HepG2 (cell line): Measurements from ENCODE around the gene NRP1.

Source experiments
- KAT7 ChIP-seq: IDR thresholded peaks from 2 replicates; pipeline ENCODE4 v1.6.1; 2018; ENCODE audit warnings: borderline replicate concordance, missing compliant biosample characterization
- NCOA1 ChIP-seq: sonication (generic); formaldehyde crosslinking; IDR thresholded peaks from 2 replicates; pipeline ENCODE4 v1.9.0; 2021; ENCODE audit warnings: missing genetic modification reagents
- RAD21 ChIP-seq: fragments of 450-650 bp; formaldehyde crosslinking; IDR thresholded peaks from 2 replicates; pipeline ENCODE4 v1.5.0; 2020; ENCODE audit warnings: mild to moderate bottlenecking
- SAP130 ChIP-seq: IDR thresholded peaks from 2 replicates; pipeline ENCODE4 v1.6.1; 2016; ENCODE audit warnings: low read depth
- SRF ChIP-seq: IDR thresholded peaks from 2 replicates; pipeline ENCODE4 v1.6.1; 2011; ENCODE audit warnings: mild to moderate bottlenecking, low read depth, low read length, moderate library complexity
- TFE3 ChIP-seq: IDR thresholded peaks from 2 replicates; pipeline ENCODE4 v1.6.1; 2016
- TF ChIP-seq, protein P1 (sequence below): sonication (generic); formaldehyde crosslinking; IDR thresholded peaks from 2 replicates; pipeline ENCODE4 v1.5.1; 2020; ENCODE audit warnings: missing genetic modification reagents, mild to moderate bottlenecking, borderline replicate concordance

DNA sequence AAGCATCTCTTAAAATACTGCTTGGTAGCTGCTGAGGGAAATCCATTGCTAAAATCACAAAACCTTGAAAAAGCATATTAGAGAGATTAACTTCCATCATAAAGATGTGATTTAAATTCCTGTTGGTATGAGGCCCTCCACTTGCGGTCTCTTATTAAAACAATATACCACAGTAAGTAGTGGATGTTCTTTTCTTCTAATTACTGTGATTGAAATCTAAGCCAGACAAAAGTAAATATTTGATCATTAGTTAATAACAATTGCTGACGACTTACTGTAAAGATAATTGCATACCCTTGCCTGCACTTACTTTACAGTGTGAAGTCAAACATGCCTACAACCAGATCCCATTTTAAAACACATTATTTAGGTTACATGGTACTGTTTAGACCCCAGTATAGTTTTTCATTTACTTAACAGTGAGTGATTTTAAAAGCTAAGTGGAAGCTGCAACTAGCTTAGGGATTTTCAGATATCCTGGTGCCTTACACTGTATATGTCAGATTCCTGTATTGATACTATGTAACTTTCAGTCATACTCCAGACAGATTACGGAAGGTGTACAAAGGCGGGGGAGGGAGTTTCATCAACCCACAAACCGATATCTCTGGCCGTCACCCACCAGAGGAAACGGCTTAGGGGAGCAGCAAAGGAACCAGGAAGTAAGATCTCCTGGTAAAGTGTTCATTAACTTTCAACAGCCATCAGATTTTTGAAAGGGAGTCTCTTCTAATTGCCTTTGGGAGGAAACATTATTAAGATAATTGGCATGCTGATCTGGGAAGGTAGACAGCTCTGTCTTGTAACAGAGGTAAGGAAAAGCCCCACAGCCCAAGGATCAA is 986 bp downstream of the NRP1 start:
- TF ChIP-seq SRF (no peak), RAD21 (no peak), KAT7 (CRISPR knock-in tag) (no peak), TFE3 (CRISPR knock-in tag) (no peak), NCOA1 (CRISPR knock-in tag) (no peak), SAP130 (CRISPR knock-in tag) (no peak)
- TF ChIP-seq, protein P1, sequence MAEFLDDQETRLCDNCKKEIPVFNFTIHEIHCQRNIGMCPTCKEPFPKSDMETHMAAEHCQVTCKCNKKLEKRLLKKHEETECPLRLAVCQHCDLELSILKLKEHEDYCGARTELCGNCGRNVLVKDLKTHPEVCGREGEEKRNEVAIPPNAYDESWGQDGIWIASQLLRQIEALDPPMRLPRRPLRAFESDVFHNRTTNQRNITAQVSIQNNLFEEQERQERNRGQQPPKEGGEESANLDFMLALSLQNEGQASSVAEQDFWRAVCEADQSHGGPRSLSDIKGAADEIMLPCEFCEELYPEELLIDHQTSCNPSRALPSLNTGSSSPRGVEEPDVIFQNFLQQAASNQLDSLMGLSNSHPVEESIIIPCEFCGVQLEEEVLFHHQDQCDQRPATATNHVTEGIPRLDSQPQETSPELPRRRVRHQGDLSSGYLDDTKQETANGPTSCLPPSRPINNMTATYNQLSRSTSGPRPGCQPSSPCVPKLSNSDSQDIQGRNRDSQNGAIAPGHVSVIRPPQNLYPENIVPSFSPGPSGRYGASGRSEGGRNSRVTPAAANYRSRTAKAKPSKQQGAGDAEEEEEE (CRISPR knock-in tag): no peak
